ENCODE measurements around the gene IL22RA2. TPM values are rescaled to one million over a fixed set of nuclear protein-coding genes. Genes with fewer than 3 reads are reported as not detected.

Gene IL22RA2
- total RNA-seq, 4 donors from 2014 or later: not detected

GRCh38 chr6:137102050-137102848 is 71.2 kb downstream of the IL22RA2 start:
- no peak overlapping the region for H3K27ac ChIP-seq
- TF ChIP-seq POLR2A (IDR thresholded peaks at IDR 0.05): no peak
- TF ChIP-seq, protein P1, sequence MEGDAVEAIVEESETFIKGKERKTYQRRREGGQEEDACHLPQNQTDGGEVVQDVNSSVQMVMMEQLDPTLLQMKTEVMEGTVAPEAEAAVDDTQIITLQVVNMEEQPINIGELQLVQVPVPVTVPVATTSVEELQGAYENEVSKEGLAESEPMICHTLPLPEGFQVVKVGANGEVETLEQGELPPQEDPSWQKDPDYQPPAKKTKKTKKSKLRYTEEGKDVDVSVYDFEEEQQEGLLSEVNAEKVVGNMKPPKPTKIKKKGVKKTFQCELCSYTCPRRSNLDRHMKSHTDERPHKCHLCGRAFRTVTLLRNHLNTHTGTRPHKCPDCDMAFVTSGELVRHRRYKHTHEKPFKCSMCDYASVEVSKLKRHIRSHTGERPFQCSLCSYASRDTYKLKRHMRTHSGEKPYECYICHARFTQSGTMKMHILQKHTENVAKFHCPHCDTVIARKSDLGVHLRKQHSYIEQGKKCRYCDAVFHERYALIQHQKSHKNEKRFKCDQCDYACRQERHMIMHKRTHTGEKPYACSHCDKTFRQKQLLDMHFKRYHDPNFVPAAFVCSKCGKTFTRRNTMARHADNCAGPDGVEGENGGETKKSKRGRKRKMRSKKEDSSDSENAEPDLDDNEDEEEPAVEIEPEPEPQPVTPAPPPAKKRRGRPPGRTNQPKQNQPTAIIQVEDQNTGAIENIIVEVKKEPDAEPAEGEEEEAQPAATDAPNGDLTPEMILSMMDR (IDR thresholded peaks at IDR 0.05 in 4 of 5, conservative IDR thresholded peaks at IDR 0.05 in 1 of 5): no peak
- no peak for ATAC-seq
- H3K36me3 ChIP-seq: no peaks in the 10 kb centered on the region
- in situ Hi-C loops (cut with MboI; ENCODE audit: low sequenced_read_pairs in 4 of 4): no loop called here
- no peaks in the 10 kb centered on the region for H3K9me3 ChIP-seq
- intact Hi-C loops (cut with DNase I; ENCODE audit: low total_unique reads): no loop called here
- H3K4me3 ChIP-seq: no peak overlapping the region
- H3K27me3 ChIP-seq: no peaks in the 10 kb centered on the region
- H3K4me1 ChIP-seq: no peaks in the 10 kb centered on the region
- DNase-seq: no peak

DNA sequence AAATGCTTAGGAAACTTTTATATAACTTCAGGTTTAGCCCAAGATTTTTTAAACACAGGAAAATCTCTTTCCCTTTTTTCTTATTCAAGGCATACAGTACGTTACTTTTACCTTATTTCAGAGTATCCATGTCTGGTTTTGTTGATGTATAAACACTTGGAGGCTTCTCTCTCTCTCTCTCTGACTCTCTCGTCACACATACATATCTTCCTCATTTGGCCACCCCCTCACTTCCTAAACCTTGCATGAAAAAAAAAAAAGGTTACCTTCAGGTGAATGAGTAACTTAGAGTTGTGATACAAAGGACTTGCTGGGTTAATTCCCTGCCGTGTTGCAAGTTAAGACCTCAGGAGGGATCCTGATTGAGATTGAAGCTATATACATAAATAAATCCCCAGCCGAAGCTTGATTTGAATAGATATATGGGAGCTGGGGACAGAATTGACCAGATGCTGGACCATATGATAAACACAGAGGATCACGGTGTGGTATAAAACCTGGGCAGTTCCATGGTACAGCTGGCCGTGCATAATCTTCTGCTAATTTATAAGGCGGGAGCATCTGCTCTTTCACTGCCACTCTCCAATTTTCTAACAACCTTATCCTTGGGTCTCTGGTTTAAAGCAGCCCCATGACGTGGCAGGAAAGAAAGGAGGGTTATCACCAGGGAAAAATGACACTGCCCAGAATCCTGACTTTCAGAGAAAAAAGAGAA is 73.6 kb downstream of the IL22RA2 start:
- Histone ChIP-seq H3K27ac (no peak overlapping the region), H3K27me3 (no peaks in the 10 kb centered on the region), H3K36me3 (no peaks in the 10 kb centered on the region), H3K4me1 (no peaks in the 10 kb centered on the region), H3K4me3 (no peak overlapping the region), H3K9me3 (no peaks in the 10 kb centered on the region)
- TF ChIP-seq POLR2A (IDR thresholded peaks at IDR 0.05): no peak
- TF ChIP-seq, protein P1 (IDR thresholded peaks at IDR 0.05 in 4 of 5, conservative IDR thresholded peaks at IDR 0.05 in 1 of 5): no peak
- in situ Hi-C loops (cut with MboI; ENCODE audit: low sequenced_read_pairs in 4 of 4) (loop anchor here in 1 of 4 donors (10.0 to 25.0 kb wide), 2 partner anchors 215 to 537 kb away; no protein-coding TSS in a partner anchor), intact Hi-C loops (cut with DNase I; ENCODE audit: low total_unique reads) (no loop called here)
- DNase-seq (no peak), ATAC-seq (no peak)

GRCh38 chr6:137097526-137097925 is 75.9 kb downstream of the IL22RA2 start:
- intact Hi-C loops (cut with DNase I; ENCODE audit: low total_unique reads): no loop called here
- Histone ChIP-seq H3K9me3 (no peaks in the 10 kb centered on the region), H3K4me3 (no peak overlapping the region), H3K27ac (no peak overlapping the region), H3K36me3 (no peaks in the 10 kb centered on the region), H3K4me1 (no peaks in the 10 kb centered on the region), H3K27me3 (no peaks in the 10 kb centered on the region)
- in situ Hi-C loops (cut with MboI; ENCODE audit: low sequenced_read_pairs in 4 of 4): loop anchor here in 1 of 4 donors (10.0 to 25.0 kb wide), 2 partner anchors 217 to 540 kb away; no protein-coding TSS in a partner anchor
- DNase-seq (no peak), ATAC-seq (no peak)
- TF ChIP-seq, protein P1 (IDR thresholded peaks at IDR 0.05 in 4 of 5, conservative IDR thresholded peaks at IDR 0.05 in 1 of 5): no peak
- TF ChIP-seq POLR2A (IDR thresholded peaks at IDR 0.05): no peak

DNA sequence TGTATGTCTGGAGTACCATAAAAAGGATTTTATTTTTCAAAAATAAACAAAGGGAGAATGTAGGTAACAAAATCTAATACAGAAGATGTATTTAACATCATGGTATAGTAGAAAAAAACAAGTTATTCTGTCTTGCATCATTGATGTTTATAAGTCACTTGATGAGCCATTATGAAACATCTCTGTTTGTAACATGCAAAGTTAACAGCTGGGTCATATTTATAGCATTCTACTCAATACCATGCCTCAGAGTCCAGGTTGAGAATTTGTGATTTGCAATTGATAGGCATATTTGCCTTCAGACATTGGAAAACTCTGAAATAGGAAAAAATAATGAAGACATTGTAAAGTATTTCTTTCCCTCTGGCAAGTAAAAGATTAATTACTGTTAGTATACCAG is 76.4 kb downstream of the IL22RA2 start:
- TF ChIP-seq, protein P1 (IDR thresholded peaks at IDR 0.05 in 4 of 5, conservative IDR thresholded peaks at IDR 0.05 in 1 of 5): no peak
- TF ChIP-seq POLR2A (IDR thresholded peaks at IDR 0.05): no peak
- Histone ChIP-seq H3K27ac (no peak overlapping the region), H3K9me3 (no peaks in the 10 kb centered on the region), H3K4me1 (no peaks in the 10 kb centered on the region), H3K36me3 (no peaks in the 10 kb centered on the region), H3K27me3 (no peaks in the 10 kb centered on the region), H3K4me3 (no peak overlapping the region)
- in situ Hi-C loops (cut with MboI; ENCODE audit: low sequenced_read_pairs in 4 of 4): loop anchor here in 1 of 4 donors (10.0 to 25.0 kb wide), 2 partner anchors 218 to 540 kb away; no protein-coding TSS in a partner anchor
- ATAC-seq: no peak
- intact Hi-C loops (cut with DNase I; ENCODE audit: low total_unique reads): no loop called here
- no peak for DNase-seq

All from gastrocnemius medialis (tissue), 4 donors.